ENCODE data around the gene LHFPL2. TPM values are rescaled to one million over a fixed set of nuclear protein-coding genes. Genes with fewer than 3 reads are reported as not detected.
A peak's percentile ranks its signal among the peaks of the same experiment; 100 is the strongest.

LHFPL2 gene
- total and polyA plus RNA-seq, 7 donors = 1.1 to 6.4 (median 3.6) TPM

DNA sequence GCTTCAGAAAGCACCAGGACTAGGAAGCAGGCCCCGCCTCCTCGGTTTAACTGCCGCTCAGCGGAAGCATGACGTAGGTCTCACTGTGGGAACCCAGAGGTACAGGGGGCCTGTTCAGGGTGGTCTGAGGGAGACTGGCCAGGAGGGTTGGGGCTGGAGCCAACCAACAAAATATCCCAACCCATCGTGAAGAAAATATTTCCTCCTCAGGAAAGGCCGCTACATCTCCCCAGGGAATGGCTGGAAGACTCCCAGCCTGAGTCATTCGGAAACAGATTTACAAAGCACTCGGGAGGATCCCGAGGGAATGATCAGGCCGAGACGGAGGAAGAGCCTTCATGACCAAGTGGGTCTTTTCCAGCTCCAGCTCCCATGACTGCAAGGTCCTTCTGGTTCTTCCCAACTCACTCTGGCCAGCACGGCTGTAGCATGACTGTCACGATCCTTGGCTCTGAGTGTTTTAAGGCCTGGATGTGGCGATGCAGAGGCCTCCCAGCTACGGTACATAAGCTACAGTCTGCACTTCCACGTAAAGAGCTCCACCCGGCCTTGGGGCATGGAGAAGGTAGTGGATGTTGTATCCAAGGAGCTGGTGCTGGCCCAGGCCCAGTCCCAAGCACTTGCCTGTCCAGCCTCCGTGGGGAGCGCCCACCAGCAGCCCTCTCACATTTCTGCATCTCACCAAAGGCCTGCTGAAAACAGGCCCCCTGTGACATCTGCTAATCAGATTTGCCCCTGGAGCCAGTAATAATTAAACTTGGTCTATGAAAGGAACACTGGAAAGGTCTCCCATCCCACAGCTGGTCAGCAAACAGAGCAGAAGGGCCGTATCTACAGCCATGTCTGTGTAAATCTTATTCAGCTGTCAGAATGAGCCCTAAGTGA lies 100.6 kb downstream of the LHFPL2 start:
- WGBS, 3 donors = 45 to 53% (median 46%) methylated on average over 21 of the region's 21 CpGs
- H3K4me1 ChIP-seq = peaks cover 19% of the 10 kb centered on the region
- DNase-seq = peak; percentile 91 to 92

DNA sequence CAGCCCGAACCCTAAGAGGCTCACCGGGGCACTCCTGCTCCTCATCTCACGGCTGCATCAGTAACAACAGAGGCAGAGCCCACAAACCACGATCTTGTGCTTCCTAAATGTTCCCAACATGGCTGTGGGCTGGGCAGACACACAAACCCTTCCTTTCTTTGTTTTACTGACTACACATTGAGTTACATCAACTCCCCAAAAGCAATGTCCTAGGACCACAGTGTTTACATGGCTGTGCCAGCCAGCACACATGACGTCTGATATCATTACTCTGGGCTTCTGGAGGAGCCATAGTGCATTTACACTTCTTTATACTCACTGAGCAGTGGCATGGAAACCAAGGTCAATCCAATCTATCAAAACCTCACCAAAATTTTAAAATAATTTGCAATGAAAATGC lies 101.4 kb downstream of the LHFPL2 start:
- peaks cover 19% of the 10 kb centered on the region for H3K4me1 ChIP-seq
- ATAC-seq (peak in 2 of 4 donors; percentile 6 to 18), DNase-seq (no peak)
- no peaks in the 10 kb centered on the region for H3K9me3 ChIP-seq
- H3K4me3 ChIP-seq = no peak overlapping the region
- intact Hi-C loops (cut with DNase I) = no loop called here
- H3K36me3 ChIP-seq (ENCODE audit: insufficient read depth in 1 of 2, low read depth in 1 of 2) = no peaks in the 10 kb centered on the region
- no peaks in the 10 kb centered on the region for H3K27me3 ChIP-seq (ENCODE audit: insufficient read depth in 3 of 3, low read length in 2 of 3)
- no peak for TF ChIP-seq CTCF (IDR thresholded peaks at IDR 0.05)
- peak overlapping the region; percentile 78 for H3K27ac ChIP-seq
- WGBS, 3 donors = 77 to 83% (median 78%) methylated on average over 5 of the region's 5 CpGs

More for the DNA sequence above, 100.6 kb downstream of the LHFPL2 start:
- Histone ChIP-seq H3K27me3 (ENCODE audit: insufficient read depth in 3 of 3, low read length in 2 of 3) (no peaks in the 10 kb centered on the region), H3K4me3 (no peak overlapping the region), H3K9me3 (no peaks in the 10 kb centered on the region), H3K27ac (peak overlapping the region; percentile 78), H3K36me3 (ENCODE audit: insufficient read depth in 1 of 2, low read depth in 1 of 2) (no peaks in the 10 kb centered on the region)
- intact Hi-C loops (cut with DNase I) = no loop called here
- ATAC-seq = peak; percentile 69 to 85 (median 78)
- no peak for TF ChIP-seq CTCF (IDR thresholded peaks at IDR 0.05)

DNA sequence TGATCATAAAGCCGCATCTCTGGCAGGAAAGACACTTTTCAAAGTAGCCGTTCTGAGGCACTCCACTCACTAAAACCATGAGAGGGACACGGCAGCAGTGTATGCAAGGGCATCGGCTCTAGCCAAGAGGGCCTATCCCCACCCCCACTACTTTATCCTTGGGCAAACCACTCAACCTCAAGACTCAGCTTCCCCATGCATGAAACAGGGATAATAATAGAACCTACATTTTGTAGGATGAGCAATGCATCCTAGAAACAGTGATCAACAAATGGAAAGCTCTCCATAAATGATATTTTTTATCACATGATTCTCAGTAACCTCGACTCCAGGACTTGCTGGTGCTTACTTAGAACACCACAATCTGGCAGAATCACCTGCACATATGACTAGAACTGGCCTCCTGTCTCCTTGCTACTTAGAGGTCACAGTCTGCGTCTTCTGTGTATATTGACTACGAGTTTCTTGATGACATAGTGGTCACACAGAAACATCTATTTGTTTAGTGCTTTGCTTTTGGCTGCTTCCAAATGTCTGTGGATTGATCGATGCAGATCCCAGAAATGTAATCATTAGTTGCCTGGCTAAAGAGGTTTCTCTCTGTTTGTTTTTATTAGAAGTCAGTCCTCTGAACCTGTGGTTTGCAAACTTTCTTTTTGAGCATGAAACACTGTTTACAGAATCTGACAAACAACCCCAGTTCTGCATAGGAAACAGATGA lies 102.1 kb downstream of the LHFPL2 start:
- H3K4me1 ChIP-seq = peaks cover 19% of the 10 kb centered on the region
- H3K27ac ChIP-seq = peak overlapping the region; percentile 78
- intact Hi-C loops (cut with DNase I) = no loop called here
- TF ChIP-seq CTCF (IDR thresholded peaks at IDR 0.05) = no peak
- DNase-seq (no peak), ATAC-seq (no peak)
- no peaks in the 10 kb centered on the region for H3K9me3 ChIP-seq
- no peaks in the 10 kb centered on the region for H3K36me3 ChIP-seq (ENCODE audit: insufficient read depth in 1 of 2, low read depth in 1 of 2)
- WGBS, 3 donors = 91 to 94% (median 93%) methylated on average over 8 of the region's 8 CpGs
- H3K4me3 ChIP-seq = no peak overlapping the region
- no peaks in the 10 kb centered on the region for H3K27me3 ChIP-seq (ENCODE audit: insufficient read depth in 3 of 3, low read length in 2 of 3)

- intact Hi-C loops (cut with DNase I) = no loop called here
- Histone ChIP-seq H3K4me1 (peaks cover 19% of the 10 kb centered on the region), H3K9me3 (no peaks in the 10 kb centered on the region), H3K27ac (no peak overlapping the region), H3K27me3 (ENCODE audit: insufficient read depth in 3 of 3, low read length in 2 of 3) (no peaks in the 10 kb centered on the region), H3K36me3 (ENCODE audit: insufficient read depth in 1 of 2, low read depth in 1 of 2) (no peaks in the 10 kb centered on the region), H3K4me3 (no peak overlapping the region)
- TF ChIP-seq CTCF (IDR thresholded peaks at IDR 0.05) = no peak
- DNase-seq = no peak
- no peak for ATAC-seq
- WGBS, 3 donors = 83 to 91% (median 89%) methylated on average over 7 of the region's 7 CpGs
Measured at GRCh38 chr5:78545406-78545805, 103.2 kb downstream of the LHFPL2 start.
